Erythroblast (primary cell): ENCODE data around the gene HSD17B14.
A peak's percentile ranks its signal among the peaks of the same experiment; 100 is the strongest.

ENCODE experiments used
- DNase-seq, 2 experiments: peaks; one replicate each; lab custom pipeline; 2025; lab: John Stamatoyannopoulos, UW
- GATA1 ChIP-seq: IDR thresholded peaks from 2 replicates; pipeline ENCODE4 v1.6.1; 2011; ENCODE audit warnings: low read depth, mild to moderate bottlenecking, control low read depth, low read length, moderate library complexity
- POLR2A ChIP-seq: IDR thresholded peaks from 2 replicates; pipeline ENCODE4 v1.6.1; 2011; ENCODE audit warnings: mild to moderate bottlenecking, low read length

Gene HSD17B14

GRCh38 chr19:48810151-48810550, 26.1 kb downstream of the HSD17B14 start:
- TF ChIP-seq GATA1 = no peak

DNA sequence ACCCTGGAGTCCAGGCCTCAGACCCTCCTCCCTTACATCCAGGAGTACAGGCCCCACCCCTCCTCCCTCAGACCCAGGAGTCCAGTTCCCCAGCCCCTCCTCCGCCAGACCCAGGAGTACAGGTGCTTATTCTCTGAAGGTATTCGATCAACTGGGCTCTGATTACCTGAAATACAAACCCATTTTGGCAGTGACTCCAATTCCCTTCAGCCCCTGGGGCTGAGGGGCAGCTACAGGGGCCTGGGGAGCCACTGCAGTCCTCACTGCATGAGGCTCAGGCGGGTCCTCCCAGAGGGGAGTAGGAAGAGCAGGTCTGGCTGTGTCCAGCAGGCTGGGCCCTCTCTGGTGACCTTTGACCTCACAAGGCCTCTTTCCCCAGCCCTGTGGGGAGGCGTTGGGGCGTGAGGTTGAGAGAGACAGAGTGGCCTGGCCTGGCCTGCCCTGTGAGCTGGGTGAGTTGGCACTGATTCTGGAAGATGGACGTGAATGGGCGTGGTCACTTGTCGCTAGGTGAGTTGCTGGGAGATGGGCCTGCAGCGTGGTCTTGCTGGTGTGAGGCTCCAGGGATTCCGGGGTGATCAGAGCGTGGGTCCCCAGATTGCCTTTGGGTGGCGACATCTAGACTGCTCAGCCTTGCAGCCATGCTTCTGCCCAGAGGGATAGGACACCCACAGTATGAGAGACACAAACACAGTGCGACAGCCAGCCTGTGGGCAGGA, 28.5 kb downstream of the HSD17B14 start:
- TF ChIP-seq GATA1 = no peak
- TF ChIP-seq POLR2A = no peak

More at GRCh38 chr19:48810151-48810550, 26.1 kb downstream of the HSD17B14 start:
- DNase-seq = no peak

GRCh38 chr19:48806818-48807589, 29.3 kb downstream of the HSD17B14 start:
- no peak for TF ChIP-seq GATA1
- TF ChIP-seq POLR2A = no peak
- no peak for DNase-seq

More for the DNA sequence above, 28.5 kb downstream of the HSD17B14 start:
- peak in 1 of 2 experiments; percentile 48 for DNase-seq

DNA sequence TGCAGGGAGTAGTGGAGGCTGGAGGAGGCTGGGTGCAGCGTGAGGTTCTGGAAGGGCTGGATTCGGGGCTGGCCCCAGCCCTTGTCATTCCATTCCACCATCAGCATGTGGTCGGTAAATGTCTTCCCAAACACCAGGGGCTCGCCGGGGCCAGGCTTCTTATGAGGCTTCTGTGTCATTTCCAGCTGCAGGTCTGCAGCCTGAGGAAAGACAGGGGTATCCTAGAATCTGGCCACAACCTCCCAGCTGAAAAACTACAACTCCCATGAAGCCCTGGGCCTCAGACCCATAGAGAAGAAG, 29.8 kb downstream of the HSD17B14 start:
- peak in 1 of 2 experiments; percentile 85 for DNase-seq
- TF ChIP-seq POLR2A (no peak), GATA1 (no peak)

DNA sequence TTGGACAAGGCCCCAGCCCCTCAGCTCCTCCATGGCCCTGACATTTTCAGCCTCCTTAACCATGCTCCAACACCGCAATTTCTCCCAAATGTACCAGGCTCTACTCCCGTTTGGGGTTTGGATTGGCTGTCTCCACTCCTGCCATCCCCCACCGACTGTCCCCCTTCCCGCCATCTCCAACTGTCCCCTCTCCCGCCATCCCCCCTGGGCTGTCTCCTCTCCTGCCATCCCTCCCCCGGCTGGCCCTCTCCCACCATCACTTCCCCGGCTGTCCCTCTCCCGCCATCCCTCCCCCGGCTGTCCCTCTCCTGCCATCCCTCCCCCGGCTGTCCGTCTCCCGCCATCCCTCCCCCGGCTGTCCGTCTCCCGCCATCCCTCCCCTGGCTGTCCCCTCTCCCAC, 30.8 kb downstream of the HSD17B14 start:
- TF ChIP-seq POLR2A = no peak
- TF ChIP-seq GATA1 = no peak
- no peak for DNase-seq

DNA sequence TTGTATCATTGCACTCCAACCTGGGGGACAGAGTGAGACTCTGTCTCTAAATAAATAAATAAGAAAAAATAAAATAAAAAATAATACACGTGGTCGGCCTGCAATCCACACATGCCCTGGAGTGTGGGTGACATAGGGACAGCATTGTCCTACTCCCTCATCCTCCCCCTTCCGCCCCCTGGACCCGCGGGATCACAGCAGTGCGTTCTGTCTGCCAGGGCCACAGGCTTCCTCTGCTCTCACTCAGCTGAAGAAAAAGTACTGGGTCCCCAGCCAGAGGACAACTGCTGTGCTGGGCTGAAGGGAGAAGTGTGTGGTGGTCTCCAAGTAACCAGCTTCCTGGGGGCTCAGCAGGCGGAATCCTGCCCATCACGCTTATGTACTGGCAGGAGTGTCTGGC, 31.8 kb downstream of the HSD17B14 start:
- DNase-seq = no peak
- no peak for TF ChIP-seq POLR2A
- TF ChIP-seq GATA1 = no peak

DNA sequence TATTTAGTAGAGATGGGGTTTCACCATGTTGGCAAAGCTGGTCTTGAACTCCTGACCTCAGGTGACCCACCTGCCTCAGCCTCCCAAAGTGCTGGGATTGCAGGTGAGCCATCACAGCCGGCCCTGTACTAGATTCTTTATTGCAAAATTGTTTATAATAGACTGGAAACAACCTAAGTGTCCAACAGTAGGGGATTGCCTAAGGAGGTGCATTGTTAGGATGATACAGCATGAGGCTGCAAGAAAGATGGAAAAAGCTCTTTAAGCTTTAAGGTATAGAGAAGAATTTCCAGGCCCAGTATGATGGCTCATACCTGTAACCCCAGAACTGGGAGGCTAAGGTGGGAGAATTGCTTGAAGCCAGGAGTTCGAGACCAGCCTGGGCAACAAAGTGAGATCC, 33.7 kb downstream of the HSD17B14 start:
- no peak for DNase-seq
- TF ChIP-seq POLR2A = no peak

GRCh38 chr19:48799358-48800300, 36.7 kb downstream of the HSD17B14 start:
- DNase-seq = no peak
- TF ChIP-seq GATA1 (no peak), POLR2A (no peak)

- no peak for DNase-seq
- TF ChIP-seq GATA1 = no peak
- no peak for TF ChIP-seq POLR2A
These were observed 37.4 kb downstream of the HSD17B14 start for GRCh38 chr19:48798937-48799336.

DNA sequence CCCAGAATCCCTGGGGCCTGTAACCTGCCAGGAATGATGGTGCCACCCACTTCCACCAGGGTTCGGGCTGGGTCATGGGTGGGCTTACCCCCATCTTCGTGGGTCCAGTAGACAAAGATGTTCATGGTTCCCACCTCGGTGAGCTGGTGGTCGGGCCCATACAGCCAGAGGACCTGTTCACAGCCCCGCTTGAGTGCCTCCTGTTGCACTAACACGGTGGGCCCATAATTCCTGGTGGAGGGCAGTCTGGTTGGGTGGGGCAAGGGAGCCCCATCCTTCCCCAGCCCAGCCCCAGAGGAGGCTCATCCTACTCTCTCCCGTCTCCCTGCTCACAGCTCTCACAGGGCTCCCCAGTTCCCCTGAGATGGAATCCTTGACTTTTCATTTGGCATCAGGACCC, 39.2 kb downstream of the HSD17B14 start:
- DNase-seq = no peak
- no peak for TF ChIP-seq GATA1
- no peak for TF ChIP-seq POLR2A

GRCh38 chr19:48796298-48797083, 39.8 kb downstream of the HSD17B14 start:
- DNase-seq = no peak
- no peak for TF ChIP-seq GATA1
- no peak for TF ChIP-seq POLR2A

- DNase-seq = no peak
- no peak for TF ChIP-seq GATA1
- TF ChIP-seq POLR2A = no peak
These were observed 40.6 kb downstream of the HSD17B14 start for GRCh38 chr19:48795685-48796070.

- peak; percentile 89 to 95 for DNase-seq
- TF ChIP-seq POLR2A (no peak), GATA1 (no peak)
These were observed 41.1 kb downstream of the HSD17B14 start for GRCh38 chr19:48795055-48795684.
